ENCODE results near the gene ATXN1. TPM values are rescaled to one million over a fixed set of nuclear protein-coding genes. Genes with fewer than 3 reads are reported as not detected.

ATXN1 gene
- total RNA-seq, 1 donor from 2014 or later = 64.5 TPM

DNA sequence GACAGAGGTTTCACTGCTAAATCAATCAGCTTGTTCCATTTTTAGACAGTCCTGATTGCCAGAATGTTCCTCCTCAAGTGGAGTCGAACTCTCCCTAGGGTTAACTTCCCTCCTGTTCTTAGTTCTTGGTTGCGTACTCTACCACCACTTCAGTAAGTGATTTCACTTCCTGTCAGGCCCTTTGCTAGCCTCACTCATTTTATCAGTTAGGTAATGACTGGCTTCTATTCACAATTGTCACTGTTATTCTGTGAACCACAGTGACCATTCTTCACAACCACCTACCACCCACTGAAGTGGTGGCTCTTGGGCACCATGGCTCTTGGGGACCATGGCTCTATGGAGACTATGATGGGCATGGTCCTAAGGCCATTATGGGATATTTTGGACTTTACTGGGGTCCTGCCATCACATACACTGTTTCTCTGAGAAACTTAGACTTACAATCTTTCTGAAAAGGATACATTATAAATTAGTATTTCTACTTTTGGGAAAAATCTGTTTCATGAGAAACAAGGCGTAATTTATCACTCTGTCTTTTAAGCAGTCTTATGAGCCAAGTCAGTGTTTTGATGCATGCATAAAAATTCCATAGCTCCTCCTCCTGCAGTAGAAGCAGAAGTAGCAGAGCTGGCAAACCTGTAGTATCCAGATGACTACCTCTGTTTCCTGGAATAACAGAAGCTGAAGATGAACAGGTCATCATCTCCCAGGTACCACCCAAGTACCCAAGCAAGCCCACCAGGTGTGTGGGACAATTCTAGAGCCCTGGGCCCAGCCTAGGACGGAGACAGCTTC is 66.3 kb downstream of the ATXN1 start:
- no peaks in the 10 kb centered on the region for H3K27me3 Mint-ChIP-seq (ENCODE audit: low read depth)
- peak overlapping the region; percentile 51 for H3K27ac Mint-ChIP-seq (ENCODE audit: unreplicated experiment)

DNA sequence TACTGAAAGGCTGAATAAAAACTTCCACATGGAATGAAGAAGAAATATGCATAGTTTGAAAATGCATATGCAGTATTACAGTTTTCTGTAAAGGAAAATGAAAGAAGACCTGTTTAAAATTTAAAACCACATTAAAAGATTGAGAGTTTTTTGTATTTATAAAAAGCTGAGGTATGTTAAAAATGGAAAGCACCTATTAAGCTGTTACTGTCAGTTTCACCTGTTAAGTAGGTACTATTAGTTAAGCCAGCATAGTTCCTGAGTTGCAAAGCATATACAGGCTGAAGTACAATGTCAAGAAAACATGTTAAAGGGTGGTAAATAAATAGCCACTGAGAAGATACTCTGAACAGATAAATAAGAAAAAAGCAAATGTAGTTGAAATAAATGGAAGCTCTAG is 69.9 kb downstream of the ATXN1 start:
- Mint-ChIP-seq H3K9me3 (ENCODE audit: low read depth) (no peaks in the 10 kb centered on the region), H3K4me3 (ENCODE audit: unreplicated experiment) (no peak overlapping the region), H3K36me3 (ENCODE audit: low read depth) (peaks cover 2% of the 10 kb centered on the region), H3K4me1 (ENCODE audit: low read depth) (peaks cover 32% of the 10 kb centered on the region), H3K27me3 (ENCODE audit: low read depth) (no peaks in the 10 kb centered on the region), H3K27ac (ENCODE audit: unreplicated experiment) (no peak overlapping the region)
- TF ChIP-seq, protein P1, sequence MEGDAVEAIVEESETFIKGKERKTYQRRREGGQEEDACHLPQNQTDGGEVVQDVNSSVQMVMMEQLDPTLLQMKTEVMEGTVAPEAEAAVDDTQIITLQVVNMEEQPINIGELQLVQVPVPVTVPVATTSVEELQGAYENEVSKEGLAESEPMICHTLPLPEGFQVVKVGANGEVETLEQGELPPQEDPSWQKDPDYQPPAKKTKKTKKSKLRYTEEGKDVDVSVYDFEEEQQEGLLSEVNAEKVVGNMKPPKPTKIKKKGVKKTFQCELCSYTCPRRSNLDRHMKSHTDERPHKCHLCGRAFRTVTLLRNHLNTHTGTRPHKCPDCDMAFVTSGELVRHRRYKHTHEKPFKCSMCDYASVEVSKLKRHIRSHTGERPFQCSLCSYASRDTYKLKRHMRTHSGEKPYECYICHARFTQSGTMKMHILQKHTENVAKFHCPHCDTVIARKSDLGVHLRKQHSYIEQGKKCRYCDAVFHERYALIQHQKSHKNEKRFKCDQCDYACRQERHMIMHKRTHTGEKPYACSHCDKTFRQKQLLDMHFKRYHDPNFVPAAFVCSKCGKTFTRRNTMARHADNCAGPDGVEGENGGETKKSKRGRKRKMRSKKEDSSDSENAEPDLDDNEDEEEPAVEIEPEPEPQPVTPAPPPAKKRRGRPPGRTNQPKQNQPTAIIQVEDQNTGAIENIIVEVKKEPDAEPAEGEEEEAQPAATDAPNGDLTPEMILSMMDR (IDR thresholded peaks at IDR 0.05) = no peak
- no peak for DNase-seq (ENCODE audit: low spot score)

More for the DNA sequence above, 66.3 kb downstream of the ATXN1 start:
- H3K4me1 Mint-ChIP-seq (ENCODE audit: low read depth) = peaks cover 37% of the 10 kb centered on the region
- H3K4me3 Mint-ChIP-seq (ENCODE audit: unreplicated experiment) = no peak overlapping the region
- H3K36me3 Mint-ChIP-seq (ENCODE audit: low read depth) = peaks cover 2% of the 10 kb centered on the region
- DNase-seq (ENCODE audit: low spot score) = no peak
- H3K9me3 Mint-ChIP-seq (ENCODE audit: low read depth) = no peaks in the 10 kb centered on the region
- TF ChIP-seq, protein P1 (IDR thresholded peaks at IDR 0.05) = no peak

DNA sequence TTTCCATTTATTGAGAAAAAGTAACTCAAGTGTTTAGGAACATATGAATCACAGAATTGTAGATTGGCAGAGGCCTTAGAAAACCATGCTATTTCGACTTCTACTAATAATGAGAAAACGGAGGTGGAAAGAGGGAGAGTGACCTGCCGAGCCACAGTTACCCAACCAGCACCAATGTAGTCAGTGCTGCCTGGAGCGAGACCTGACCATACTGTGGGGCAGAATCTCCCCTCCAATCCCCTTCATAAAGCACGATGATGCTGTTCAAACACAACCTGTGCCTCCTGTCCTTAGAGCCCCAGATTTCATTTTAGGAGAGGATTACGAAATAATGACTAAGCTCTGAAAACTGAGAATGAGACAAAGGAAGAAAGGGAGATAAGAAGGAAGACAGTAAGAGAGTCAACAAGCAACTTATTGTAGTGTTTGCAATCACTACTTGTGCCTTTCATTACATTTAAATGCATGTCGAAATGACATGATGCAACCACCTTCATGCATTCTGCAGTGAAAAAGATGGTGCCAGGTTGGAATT is 70.6 kb downstream of the ATXN1 start:
- peak overlapping the region; percentile 61 for H3K27ac Mint-ChIP-seq (ENCODE audit: unreplicated experiment)
- no peaks in the 10 kb centered on the region for H3K27me3 Mint-ChIP-seq (ENCODE audit: low read depth)
- peaks cover 2% of the 10 kb centered on the region for H3K36me3 Mint-ChIP-seq (ENCODE audit: low read depth)

DNA sequence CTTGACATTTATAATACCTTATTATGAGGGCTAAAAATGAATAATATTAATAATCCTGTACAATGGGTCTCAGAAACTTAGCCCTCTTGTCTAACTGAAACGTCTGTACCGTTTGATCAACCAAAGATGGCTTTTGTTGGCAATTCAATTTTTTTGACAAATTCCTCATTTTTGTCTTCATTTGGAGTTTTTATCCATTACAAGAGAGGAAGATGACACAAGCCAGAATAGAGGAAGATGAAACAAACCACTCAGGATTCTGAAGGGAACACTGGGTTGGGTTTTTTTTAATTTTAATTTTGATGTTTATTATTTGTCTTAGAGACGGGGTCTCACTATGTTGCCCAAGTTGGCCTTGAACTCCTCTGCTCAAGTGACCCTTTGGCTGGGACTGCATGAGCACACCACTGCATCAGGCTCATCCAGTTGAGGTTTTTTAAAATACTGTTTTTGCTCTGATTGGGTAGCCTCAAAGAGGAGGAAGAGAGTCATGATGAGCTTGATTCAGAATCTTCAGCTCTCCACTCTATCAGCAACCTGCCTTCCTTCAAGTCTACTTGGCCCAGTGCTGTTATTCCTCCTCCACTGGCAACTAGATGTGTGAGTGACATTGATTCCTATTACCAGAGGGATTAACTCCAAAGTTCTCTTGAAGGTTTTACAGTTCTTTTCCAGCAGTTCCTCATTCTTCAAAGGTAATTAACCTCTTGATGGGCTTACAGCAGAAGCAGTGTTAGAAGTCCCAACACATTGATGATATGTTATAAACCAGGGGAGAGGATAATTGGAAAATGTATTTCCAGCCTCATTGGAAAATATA is 71.3 kb downstream of the ATXN1 start:
- no peak for DNase-seq (ENCODE audit: low spot score)
- peaks cover 35% of the 10 kb centered on the region for H3K4me1 Mint-ChIP-seq (ENCODE audit: low read depth)
- no peaks in the 10 kb centered on the region for H3K27me3 Mint-ChIP-seq (ENCODE audit: low read depth)
- H3K36me3 Mint-ChIP-seq (ENCODE audit: low read depth) = peaks cover 2% of the 10 kb centered on the region
- TF ChIP-seq, protein P1 (IDR thresholded peaks at IDR 0.05) = no peak
- no peaks in the 10 kb centered on the region for H3K9me3 Mint-ChIP-seq (ENCODE audit: low read depth)
- H3K4me3 Mint-ChIP-seq (ENCODE audit: unreplicated experiment) = no peak overlapping the region
- peak overlapping the region; percentile 51 for H3K27ac Mint-ChIP-seq (ENCODE audit: unreplicated experiment)

More for the DNA sequence above, 70.6 kb downstream of the ATXN1 start:
- Mint-ChIP-seq H3K4me3 (ENCODE audit: unreplicated experiment) (no peak overlapping the region), H3K9me3 (ENCODE audit: low read depth) (no peaks in the 10 kb centered on the region), H3K4me1 (ENCODE audit: low read depth) (peaks cover 32% of the 10 kb centered on the region)
- TF ChIP-seq, protein P1 (IDR thresholded peaks at IDR 0.05) = no peak
- DNase-seq (ENCODE audit: low spot score) = no peak

DNA sequence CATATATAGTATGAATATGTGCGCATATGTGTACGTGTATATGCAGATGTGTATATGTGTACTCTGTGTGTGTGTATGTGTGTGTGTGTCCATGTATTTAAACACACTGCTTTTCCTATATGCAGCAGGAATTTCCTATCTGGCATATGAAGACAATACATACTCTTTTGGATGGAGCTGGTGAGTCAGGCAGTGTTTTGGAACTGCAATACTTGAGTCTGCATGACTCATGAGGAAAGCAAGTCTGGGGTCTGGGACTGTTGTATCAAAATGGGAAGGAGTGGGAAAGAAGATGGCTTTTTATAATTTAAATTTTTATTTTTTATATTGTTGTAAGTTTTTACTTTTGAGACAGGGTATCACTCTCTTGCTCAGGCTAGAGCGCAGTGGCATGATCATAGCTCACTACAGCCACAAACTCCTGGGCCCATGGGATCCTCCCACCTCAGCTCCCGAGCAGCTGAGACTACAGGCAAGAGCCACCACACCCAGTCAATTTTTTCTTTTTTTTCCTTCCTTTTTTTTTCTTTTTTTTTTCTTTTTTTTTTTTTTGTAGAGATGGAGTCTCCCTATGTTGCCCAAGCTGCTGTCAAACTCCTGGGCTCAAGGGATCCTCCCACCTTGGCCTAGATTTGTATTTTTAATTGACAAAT is 72.2 kb downstream of the ATXN1 start:
- TF ChIP-seq, protein P1 (IDR thresholded peaks at IDR 0.05) = no peak
- Mint-ChIP-seq H3K36me3 (ENCODE audit: low read depth) (peaks cover 2% of the 10 kb centered on the region), H3K27ac (ENCODE audit: unreplicated experiment) (peak overlapping the region; percentile 55), H3K9me3 (ENCODE audit: low read depth) (no peaks in the 10 kb centered on the region), H3K4me3 (ENCODE audit: unreplicated experiment) (no peak overlapping the region), H3K27me3 (ENCODE audit: low read depth) (no peaks in the 10 kb centered on the region), H3K4me1 (ENCODE audit: low read depth) (peaks cover 43% of the 10 kb centered on the region)
- no peak for DNase-seq (ENCODE audit: low spot score)

Data from chondrocyte (in vitro differentiated cells).